HG03432 (cell line): ENCODE measurements around the gene GOLGA7B.
A peak's percentile ranks its signal among the peaks of the same experiment; 100 is the strongest.

Experiments
- ATAC-seq: cut with Tn5 transposase; IDR thresholded peaks from one replicate; pipeline ENCODE4 v1.9.1; 2021; ENCODE audit warnings: mild to moderate bottlenecking, moderate library complexity; ENCODE audit not compliant: unreplicated experiment

Gene GOLGA7B

DNA sequence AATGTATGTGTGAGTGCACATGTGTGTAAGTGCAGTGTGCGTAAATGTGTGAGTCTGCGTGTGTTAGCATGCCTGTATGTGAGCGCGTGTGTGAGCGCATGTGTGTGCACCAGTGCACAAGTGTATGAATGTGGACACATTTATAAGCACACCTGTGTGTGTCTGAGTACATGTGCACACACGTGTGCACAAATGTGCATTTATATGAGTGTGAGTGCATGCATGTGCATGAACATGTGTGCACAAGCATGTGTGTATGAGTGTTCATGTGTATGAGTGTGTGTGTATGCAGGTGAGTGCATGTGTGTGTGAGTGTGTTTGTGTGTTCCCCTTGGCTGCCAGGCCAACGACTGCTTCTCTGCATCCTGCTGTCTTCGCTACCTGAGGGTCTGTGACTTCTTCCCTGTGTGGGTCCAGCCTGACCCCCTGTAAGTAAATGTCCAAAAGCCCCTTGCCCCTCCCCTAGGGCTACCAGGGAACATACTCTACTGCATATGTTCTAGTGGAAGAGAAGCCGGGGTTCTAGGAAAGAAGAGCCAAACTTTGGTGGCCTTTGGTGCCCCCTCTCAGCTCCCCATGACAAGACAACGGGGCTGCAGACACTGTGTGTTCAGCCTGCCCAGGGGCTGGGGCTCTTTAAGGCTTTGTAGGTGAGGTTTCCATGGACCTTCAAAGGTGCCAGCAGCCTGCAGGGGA is 17.0 kb downstream of the GOLGA7B start:
- ATAC-seq = no peak

DNA sequence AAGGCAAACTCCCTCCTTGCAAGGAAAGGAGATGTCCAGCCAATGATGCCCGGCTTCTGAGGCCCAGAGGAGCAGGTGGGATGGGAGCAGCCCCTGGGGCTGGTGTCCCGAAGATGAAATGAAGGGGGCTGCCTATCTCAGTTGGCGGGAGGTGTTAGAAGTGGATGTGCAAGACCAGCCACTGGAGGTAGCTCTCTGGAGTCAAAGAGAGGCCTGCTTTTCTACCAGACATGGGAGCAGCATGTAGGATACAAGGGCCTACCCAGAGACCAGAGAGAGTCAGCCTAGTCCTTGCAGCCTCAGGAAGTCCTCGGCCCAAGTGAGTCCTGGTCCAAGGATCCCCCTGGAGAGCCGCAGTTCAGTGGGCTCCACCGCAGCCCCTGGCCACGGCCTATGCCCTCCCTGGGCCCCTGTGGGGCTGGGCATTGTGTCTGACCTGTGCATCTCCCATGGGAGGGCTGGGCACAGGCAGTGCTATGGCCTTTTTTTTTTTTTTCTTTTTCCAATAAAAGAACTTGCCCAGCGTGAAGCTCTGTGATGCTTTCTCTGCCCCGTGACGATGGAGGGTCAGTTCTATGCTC is 17.7 kb downstream of the GOLGA7B start:
- no peak for ATAC-seq

DNA sequence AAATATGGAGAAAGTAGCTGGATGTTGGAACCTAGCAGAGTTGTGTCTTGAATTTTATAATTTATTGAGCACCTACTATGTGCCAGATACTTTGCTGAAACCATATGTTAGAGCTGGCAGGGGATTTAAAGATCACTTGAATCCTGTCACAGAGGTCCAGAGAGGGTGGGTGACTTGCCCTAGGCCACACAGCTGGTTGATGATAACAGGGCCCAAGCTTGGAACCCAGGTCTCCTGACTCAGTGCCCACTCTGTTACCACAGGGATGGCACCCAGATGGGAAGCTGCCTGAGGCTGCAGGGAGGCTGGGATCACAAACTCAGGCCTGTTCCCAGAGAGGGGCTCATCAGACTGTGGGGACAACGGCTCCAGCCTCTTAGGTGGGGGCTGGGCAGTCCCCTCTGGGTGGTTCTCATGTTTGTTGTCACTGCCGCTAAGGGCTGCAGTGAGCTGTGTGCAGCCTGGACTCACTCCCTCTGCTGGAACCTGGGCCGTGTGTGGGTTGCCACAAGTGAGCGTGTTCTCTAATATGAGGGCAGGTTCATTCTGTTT is 18.6 kb downstream of the GOLGA7B start:
- no peak for ATAC-seq

DNA sequence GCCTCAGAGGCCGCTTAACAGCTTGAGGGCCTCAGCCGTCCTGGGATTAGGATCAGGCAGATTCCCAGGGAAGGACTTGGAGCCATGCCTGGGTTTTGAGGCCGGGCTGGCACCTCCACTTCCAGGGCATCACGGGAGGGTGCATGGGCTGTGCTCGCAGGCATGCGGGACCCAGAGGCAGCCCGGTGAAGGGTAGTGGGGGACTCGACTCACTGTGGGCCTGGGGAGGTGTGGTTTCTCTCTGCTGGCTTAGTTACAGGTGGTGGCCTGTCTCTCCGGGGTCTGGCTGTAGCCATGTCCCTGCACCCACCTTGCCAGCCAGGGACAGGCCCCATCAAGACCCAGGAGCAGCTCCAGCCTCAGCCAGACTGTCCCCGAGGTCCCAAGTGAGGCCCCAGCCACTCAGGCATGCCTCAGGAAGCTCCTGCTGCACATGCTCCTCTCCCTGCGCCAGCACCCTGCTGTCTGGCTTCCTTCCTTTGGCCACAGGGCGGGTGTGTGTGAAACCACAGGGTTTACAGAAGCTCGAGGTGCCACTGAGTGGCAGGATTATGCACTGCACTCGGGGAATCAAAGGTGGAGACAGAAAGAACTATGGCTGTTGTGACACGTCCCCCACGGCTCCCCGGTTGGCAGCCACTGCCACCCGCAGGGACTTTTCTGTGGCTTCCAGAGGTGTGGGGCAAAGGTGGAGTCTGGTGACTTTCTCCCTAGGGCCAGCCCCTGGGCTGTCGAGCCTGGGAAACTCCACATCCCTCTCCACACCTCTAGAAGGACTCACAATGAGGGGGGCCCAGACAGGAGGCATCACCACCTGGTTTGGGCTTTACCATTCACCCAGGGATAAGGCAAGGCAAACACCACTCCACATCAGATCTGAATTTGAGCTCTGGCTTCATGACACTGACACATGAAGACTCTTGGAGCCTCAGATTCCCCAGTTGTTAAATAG is 19.7 kb downstream of the GOLGA7B start:
- peak; percentile 98 for ATAC-seq

DNA sequence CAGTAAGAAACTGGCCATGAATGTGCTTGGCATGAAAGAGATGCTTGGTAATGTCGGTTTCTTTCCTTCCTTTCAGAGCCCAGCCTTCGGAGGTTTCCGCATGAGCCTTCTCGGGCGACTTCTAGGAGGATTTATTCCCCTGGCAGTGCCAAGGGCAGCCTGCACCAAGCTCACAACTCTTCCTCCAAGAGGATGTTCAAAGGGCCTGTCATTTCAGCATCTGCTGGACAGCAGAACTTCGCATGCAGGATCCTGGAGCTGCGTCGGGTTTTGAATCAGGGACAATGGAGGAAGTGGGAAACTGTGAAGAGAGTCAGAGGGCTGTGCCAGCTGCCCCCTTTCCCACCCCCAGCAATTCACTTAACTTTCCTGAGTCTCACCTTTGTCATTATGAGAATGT is 21.3 kb downstream of the GOLGA7B start:
- no peak for ATAC-seq

DNA sequence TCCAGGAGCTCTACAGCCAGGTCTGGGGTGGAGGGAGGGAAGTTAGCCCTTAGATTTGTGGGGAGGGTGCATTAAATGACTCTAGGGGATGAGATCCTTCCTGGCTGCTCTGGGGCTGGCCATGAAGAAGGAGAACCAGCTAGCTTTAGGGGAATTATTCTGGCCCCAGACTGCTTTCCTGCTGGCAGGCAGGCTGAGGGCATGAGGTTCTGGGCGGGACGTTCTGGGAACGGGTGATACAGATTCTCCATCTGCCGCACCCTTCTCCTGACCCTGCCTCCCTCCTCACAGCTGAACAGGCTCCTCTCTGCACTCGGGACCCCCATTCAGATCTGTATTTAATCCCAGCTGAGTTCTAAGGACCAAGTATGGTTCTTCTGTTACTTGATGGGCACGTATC is 23.9 kb downstream of the GOLGA7B start:
- no peak for ATAC-seq

DNA sequence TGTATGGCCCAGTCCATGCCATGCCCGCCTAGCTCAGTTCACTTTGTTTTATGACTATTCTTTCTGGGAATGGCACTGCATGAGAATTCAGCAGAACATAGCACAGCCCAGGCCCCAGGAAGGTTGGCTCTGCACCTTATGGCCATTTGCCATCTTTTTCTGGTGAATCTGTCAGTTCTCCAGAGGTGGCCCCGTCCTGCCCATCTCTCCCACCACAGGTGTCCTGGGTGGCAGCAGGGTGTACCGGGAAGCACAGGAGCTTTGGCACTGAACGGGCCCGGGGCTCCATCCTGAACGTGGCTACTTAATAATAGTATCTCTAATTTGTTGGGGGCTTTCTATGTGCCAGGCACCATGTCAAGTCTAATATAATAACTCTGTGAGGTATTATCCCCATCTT is 24.7 kb downstream of the GOLGA7B start:
- no peak for ATAC-seq

DNA sequence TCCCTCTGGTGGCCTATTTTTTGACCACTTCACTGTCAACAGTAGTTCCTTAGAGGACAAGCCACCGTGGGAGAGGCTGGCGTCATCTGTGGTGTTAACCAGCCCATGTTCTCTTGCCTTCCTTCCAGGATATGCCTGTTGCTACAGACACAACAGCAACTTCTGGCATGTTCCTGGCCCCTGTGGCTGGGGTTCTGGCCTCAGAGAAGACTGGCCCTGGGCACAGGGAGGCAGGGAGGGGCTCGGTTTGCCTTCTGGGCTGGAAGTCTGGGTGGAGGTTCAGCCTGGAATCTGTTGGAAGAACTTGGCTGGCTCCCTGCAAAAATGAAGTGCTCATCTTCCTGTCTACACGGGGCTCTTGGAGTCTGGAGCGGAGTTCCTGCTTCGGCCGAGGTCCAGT is 25.7 kb downstream of the GOLGA7B start:
- ATAC-seq = no peak

DNA sequence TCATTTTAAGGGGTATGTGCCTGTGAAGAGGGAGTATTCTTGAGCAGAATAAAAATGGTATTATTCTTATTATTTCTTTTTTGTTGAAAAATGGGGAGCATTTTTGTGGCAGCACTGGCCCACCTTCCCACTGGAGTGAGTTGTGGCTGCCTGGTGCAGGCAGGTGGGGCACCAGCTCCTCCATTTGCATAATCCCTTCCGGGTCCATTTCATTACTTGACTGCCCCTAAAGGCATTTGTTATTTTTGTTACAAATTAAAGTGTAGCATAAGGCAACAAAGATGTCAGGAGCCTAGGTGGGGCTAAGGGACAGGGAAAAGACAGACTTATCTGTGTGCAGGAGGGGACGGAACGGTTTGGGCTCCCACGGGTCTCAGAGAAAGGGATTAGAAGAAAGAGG is 26.8 kb downstream of the GOLGA7B start:
- ATAC-seq = no peak

DNA sequence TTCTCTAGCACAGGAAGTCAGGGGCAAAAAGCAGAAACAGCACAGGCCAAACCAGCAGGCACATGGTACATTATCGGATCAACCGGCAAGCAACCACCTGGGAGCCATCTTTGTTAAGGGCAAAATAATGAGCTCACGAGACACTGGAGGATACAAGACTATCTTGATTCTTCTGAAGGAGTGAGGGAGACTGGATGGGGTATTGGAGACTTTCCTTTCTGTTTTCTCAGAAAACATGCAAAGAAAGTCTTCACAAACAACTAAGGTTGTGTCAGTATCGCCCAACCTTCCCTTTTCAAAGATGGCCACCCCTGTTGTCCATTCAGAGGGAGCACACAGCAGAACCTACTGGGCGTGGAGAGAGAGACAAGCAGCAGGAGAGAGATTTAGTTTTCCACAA is 29.6 kb downstream of the GOLGA7B start:
- ATAC-seq = no peak

DNA sequence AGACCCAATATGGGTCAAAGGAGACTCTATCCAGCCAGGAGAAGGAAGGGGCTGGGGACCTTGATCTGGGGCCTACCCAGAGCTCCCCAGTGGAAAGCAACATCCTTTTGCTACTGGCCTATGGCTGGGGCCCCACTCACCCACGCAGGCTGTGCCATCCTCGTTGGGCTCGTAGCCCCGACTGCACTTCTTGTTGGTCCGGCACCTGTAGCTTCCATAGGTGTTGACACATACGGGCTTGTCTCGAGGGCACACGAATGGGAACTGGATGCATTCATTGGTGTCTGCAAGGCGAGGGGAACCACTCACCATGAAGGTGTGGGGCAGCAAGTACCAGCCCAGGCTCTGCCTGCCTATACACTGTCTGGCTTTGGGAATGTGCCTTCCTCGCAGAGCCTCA is 30.5 kb downstream of the GOLGA7B start:
- ATAC-seq = no peak

DNA sequence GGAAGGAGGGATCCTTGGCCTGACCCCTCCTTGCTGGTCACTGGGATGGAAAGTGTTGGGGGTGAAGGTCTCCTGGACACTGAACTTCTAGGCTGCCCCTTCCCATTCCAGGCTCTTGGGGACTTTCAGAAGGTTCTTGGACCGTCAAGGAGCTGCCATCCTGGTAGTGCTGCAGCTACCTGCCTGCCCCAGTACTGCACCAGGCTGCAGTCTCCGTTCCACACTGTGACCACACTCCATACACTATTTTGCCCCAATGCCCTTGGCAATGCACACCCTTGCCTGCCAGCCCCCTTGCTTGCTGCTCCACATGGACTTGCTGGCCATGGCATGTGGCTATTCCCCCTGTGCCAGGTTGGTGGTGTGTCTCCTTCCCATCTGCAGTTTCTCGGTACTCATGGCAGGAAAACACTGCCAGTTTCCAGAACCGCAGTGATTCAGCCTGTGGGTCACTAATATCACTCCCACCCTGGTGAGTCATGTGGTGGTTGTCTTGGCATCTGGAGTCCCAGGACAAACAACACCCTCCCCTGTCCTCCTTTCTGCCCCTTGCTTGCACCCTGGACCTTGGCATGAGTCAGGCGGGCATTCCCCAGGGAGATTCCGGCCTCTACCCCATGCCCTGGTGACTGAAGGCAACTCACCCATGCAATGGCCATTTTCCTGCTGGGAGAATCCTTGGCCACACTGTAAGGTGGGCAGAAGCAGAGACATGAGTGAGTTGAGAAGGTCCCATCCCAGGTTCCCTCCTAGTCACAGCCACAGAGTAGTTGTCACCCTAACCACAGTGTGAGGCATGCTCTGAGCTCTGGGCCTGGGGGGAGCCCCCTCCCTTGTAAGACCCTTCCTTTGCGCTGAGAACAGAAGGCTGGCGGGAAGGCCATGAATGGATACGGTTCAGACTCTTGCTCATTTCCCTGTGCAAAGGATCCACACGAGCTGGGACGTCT is 32.8 kb downstream of the GOLGA7B start:
- ATAC-seq = no peak

DNA sequence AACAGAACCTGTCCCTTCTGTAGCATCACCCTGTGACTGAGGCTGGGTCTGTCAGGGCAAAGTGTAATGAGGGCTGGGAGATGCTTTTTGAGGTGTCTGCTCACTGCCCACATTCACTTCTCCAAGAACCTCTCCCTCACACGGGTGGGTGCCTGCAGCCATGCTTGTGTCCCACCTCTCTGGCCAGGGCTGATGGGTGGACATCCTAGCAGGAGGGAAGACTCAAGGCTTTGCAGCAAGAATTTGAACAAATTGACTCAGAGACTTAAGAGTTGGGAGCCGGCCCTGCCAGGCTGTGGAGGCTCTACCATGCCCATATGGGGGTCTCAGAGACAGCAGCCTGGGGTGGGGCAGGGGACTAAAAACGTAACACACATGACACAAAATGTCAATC is 33.4 kb downstream of the GOLGA7B start:
- no peak for ATAC-seq

DNA sequence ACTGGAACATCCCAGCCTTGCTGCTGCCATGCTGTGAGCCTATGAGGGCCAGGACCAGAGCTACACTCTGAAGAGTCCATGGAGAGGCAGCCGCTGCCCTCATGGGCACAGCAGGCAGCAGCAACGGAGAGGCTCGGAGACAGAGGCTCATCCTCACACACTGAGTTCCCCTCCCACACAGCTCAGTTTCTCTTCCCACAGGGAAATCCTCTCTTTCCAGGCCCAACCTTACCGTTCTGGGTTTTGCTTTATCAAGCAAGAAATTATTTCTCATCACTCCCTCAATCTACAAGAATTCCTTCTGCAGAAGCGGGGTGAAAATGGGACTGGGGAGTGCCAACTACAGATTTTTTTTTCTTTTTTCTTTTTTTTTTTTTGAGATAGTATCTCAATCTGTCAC is 36.6 kb downstream of the GOLGA7B start:
- ATAC-seq = no peak

DNA sequence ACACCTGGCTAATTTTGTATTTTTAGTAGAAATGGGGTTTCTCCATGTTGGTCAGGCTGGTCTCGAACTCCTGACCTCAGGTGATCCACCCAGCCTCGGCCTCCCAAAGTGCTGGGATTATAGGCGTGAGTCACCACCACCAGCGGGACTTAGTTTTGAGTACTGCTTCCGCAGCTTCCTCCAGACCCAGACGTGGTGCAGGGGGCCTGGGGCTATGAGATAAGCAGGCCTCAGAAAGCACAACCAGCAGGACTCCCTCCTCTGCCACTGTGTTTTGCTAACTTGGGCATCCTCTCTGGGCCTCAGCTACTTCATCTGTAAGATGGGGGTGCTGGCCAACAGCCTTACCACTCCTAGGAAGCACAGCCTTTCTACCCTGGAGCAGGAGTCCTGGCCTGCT is 37.8 kb downstream of the GOLGA7B start:
- no peak for ATAC-seq

DNA sequence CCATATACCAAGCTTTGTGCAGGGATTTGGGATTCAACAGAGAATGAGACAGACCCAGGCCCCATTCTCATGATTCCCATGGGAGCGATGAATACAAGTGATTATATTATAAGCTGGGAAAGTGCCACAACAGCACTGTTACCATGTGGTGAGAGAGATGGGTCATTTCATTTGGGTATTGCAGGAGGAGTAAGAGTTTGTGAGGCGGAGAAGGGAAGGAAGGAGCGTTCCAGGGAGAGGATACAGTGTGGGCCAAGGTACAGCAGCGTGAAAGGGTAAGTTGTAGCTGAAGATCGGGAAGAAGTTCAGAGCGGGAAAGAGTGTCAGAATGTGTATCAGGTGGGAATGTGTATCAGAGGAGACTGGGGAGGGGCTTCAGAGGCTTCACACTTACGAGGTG is 38.5 kb downstream of the GOLGA7B start:
- ATAC-seq = no peak

DNA sequence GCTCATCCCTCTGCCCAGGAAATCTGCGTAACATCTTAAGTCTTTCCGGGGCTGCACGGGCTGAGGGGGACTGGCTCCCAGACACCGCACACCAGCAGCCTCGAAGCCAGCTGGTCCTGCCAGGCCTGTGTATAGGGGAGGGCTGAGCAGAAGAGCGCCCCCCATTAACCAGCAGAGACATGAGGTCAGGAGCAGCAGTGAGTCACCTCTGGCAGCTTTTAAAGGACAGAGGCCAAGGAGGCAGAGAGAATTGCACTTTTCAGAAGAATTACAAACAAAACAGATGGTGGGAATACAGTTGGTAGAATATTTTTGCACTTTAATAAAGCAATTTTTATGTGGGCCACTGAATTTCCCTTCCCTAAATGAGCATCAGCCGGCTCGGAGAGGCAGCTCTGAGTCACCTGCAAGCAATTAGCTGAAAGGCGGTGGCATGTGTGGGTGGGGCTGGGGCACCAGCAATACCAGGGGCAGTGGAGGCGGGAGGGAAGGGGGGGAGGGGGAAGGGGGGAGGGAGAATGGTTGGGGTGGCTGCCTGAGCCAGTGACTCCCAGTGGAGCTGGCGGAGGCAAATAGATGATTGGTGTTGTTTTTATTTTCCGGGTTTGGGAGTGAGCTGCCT is 39.1 kb downstream of the GOLGA7B start:
- ATAC-seq = no peak

DNA sequence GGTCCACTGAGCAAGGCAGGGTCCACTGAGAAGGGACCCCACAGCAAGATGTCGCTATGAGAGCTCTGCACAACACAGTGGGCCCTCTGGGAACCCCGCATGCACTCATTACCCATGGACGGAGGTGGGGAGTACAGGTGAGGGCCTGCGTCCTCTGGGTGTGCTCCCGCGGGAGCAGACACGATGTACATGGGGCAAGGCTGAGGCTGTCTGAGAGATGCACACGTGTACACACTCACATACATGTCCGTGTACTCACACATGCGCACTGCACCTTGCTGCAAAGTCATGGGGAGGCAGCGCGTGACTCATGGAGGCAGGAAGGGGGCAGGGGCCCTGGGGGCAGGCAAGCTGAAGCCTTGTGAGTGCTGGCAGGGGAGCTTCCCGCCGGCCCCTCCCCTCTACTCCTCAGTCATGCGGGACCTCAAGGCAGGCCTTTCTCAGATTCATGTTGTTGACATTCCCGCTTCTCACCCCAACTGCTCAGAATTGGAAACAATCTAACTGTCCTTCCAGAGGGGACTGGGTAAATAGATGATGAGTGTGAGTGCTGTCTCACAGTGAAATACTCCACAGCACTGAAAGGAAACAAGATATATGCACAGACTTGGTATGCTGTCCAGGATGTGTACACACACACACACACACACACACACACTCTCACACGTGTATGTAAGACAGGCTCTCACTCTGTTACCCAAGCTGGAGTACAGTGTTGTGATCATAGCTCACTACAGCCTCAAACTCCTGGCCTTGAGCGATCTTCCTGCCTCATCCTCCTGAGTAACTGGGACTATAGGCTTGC is 40.0 kb downstream of the GOLGA7B start:
- ATAC-seq = no peak

DNA sequence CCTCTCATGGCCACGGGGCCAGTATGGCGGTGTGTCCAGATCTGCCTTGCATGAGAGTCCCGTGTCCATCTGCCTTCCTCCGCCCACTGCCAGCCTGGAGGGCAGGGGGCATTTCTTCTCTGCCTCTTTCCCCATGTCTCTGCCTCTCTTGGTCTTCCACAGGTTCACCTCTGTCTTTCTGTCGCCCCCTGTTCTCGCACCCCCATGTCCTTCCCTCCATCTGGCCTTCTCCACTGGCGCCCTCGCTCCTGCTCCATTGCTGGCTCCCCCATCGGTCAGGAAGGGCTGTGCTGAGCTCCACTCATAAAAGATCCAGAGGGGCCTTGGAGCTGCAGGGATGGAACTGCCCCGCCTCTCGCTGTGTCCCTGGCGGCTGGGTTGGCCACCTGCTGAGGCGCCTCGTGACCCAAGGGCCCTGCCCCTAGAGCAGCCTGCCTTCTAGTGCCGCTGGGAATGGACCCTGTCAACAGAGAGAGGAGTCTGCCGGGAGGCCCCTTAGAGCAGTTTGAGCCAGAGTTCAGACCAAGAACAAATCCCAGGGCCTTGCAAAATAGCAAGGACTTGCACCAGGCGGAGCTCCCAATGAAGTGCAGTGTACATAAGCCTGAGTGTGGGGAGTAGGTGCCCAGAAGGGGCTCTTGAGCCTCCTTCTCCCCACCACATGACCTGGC is 42.0 kb downstream of the GOLGA7B start:
- no peak for ATAC-seq
